ENCODE measurements around the gene MSI1. TPM values are rescaled to one million over a fixed set of nuclear protein-coding genes. Genes with fewer than 3 reads are reported as not detected.

The MSI1 gene
- total and polyA plus RNA-seq, 10 of the 15 experiments (the other 5 are each of a cell fraction or from before 2014, with no cell fraction given) = 0.04 TPM; not detected in 9

DNA sequence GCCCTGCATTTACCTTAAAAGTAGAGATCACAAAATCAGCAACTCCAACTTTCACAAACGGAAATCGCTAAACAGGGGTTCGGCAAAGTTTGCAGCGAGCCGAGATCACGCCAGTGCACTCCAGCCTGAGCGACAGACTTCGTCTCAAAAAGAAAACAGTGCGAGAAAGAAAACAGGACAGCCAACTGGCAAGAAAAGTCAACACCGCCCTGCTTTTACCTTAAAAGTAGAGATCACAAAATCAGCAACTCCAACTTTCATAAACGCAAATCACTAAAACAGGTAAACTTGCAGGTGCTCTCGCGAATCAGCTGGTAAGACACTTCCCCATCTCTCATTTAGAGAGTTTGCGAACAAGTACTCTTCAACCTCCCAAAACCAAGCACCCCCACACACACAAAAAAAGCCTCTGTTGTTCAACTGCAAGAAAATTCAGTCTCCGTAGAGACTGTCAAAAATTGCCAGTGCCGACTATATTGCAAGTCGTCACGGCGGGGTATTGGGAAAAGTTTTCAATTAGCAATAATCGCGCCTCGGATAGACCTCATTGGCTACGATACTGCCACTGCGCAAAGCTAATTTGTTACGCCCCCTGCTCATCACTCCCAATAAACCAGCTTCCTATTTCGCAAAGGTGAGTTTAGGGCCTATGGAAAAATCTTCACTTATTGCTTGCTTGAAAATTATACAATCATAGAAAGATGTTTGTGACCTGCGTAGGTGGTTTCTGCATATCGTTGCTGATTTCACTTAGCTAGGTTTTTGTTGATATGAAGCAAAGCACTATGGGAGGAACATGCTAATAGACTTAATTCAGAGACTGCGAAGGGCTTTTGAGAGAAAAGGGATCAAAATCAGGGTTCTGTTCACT, 76.1 kb downstream of the MSI1 start, which contains the start of gene RNU4-1:
TSS of gene RNU4-1 (minus strand) at position 577 of the 871 bp plus-strand sequence.
- H3K4me2 ChIP-seq (ENCODE audit: control insufficient read depth, insufficient read depth) = peak within 1 kb of the TSS; percentile 67
- H3K4me1 ChIP-seq (ENCODE audit: control insufficient read depth, insufficient read depth, low read length) = peaks cover 9% of the 10 kb centered on the region
- no peaks in the 10 kb centered on the region for H4K20me1 ChIP-seq (ENCODE audit: control insufficient read depth, insufficient read depth)
- RAD21 ChIA-PET (ENCODE audit: unreplicated experiment) = interaction anchor here (0.6 to 3.5 kb wide), 7 partner anchors 9 to 176 kb away, joined by 3 to 17 read pairs (median 6); partner anchors contain the start of gene SIRT4
- CTCF ChIA-PET = interaction anchor here (0.6 to 3.6 kb wide), 8 partner anchors 9 to 209 kb away, joined by 3 to 48 read pairs (median 8); partner anchors contain the start of genes RPLP0 and SIRT4
- DNase-seq (ENCODE audit: low read depth, low spot score) (peak; percentile 92), ATAC-seq (peak; percentile 78), FAIRE-seq (peak; percentile 86)
- H2AFZ ChIP-seq (ENCODE audit: control insufficient read depth, low read depth, low read length) = peak within 1 kb of the TSS; percentile 78
- H3K36me3 ChIP-seq (ENCODE audit: control insufficient read depth in 2 of 2, insufficient read depth in 2 of 2, low read length in 1 of 2) = no peaks in the 10 kb centered on the region
- peak within 1 kb of the TSS; percentile 100 for H3K27ac ChIP-seq (ENCODE audit: control insufficient read depth, insufficient read depth)
- H3K4me3 ChIP-seq = peak within 1 kb of the TSS; percentile 66
- under 1% methylated on average over 29 of the region's 29 CpGs for WGBS (ENCODE audit: insufficient coverage, insufficient replicate concordance, low lambda C conversion rate, missing lambda C conversion rate)
- H3K9me3 ChIP-seq (replicated peaks; ENCODE audit: control insufficient read depth, insufficient read depth, low read length) = no peaks in the 10 kb centered on the region
- H3K27me3 ChIP-seq (replicated peaks in 1 of 2; ENCODE audit: control insufficient read depth in 2 of 2, insufficient read depth in 2 of 2, low read length in 1 of 2) = no peaks in the 10 kb centered on the region
- H3K9ac ChIP-seq (ENCODE audit: control insufficient read depth, insufficient read depth, low read length) = peak within 1 kb of the TSS; percentile 91
- in situ Hi-C loops (cut with MboI) (no loop called here), intact Hi-C loops (cut with micrococcal nuclease; ENCODE audit: unreplicated experiment) (no loop called here)
- no peaks in the 10 kb centered on the region for H3K79me2 ChIP-seq (ENCODE audit: control insufficient read depth, insufficient read depth, low read length)
- BruUV-seq (replicated peaks) = TSS peak; percentile 94
- SMC1A ChIA-PET (ENCODE audit: uncharacterized antibody, unreplicated experiment) = interaction anchor here (1.2 to 2.9 kb wide), 4 partner anchors 9 to 65 kb away, joined by 5 to 30 read pairs (median 7); partner anchors contain the start of gene SIRT4
- POLR2A ChIA-PET = interaction anchor here (0.6 to 2.1 kb wide), 13 partner anchors 9 to 204 kb away, joined by 3 to 14 read pairs (median 5); partner anchors contain the start of genes RPLP0 and SIRT4
- no peak for TF ChIP-seq RCOR1 (conservative IDR thresholded peaks at IDR 0.05; ENCODE audit: low read depth, low read length)
- peak; percentile 56; the same call in 1 of the 2 replicates for TF ChIP-seq EED (IDR thresholded peaks at IDR 0.05; ENCODE audit: low read depth)
- peak; percentile 62 for TF ChIP-seq KAT2A (conservative IDR thresholded peaks at IDR 0.05; ENCODE audit: control insufficient read depth, low read depth, low read length)
- TF ChIP-seq TARDBP (IDR thresholded peaks at IDR 0.05; ENCODE audit: borderline replicate concordance) = peak; percentile 99
- peak; percentile 100 for TF ChIP-seq POLR2AphosphoS5 (IDR thresholded peaks at IDR 0.05; ENCODE audit: low read length)
- TF ChIP-seq POU2F2 (IDR thresholded peaks at IDR 0.05; ENCODE audit: borderline replicate concordance, low read depth, low read length) = peak; percentile 99
- peak; percentile 100 for TF ChIP-seq CBFB (IDR thresholded peaks at IDR 0.05; ENCODE audit: low read depth)
- peak; percentile 94 for TF ChIP-seq MEF2A (IDR thresholded peaks at IDR 0.05; ENCODE audit: insufficient read depth, low read depth, low read length)
- TF ChIP-seq, protein P1, sequence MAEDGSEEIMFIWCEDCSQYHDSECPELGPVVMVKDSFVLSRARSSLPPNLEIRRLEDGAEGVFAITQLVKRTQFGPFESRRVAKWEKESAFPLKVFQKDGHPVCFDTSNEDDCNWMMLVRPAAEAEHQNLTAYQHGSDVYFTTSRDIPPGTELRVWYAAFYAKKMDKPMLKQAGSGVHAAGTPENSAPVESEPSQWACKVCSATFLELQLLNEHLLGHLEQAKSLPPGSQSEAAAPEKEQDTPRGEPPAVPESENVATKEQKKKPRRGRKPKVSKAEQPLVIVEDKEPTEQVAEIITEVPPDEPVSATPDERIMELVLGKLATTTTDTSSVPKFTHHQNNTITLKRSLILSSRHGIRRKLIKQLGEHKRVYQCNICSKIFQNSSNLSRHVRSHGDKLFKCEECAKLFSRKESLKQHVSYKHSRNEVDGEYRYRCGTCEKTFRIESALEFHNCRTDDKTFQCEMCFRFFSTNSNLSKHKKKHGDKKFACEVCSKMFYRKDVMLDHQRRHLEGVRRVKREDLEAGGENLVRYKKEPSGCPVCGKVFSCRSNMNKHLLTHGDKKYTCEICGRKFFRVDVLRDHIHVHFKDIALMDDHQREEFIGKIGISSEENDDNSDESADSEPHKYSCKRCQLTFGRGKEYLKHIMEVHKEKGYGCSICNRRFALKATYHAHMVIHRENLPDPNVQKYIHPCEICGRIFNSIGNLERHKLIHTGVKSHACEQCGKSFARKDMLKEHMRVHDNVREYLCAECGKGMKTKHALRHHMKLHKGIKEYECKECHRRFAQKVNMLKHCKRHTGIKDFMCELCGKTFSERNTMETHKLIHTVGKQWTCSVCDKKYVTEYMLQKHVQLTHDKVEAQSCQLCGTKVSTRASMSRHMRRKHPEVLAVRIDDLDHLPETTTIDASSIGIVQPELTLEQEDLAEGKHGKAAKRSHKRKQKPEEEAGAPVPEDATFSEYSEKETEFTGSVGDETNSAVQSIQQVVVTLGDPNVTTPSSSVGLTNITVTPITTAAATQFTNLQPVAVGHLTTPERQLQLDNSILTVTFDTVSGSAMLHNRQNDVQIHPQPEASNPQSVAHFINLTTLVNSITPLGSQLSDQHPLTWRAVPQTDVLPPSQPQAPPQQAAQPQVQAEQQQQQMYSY (CRISPR knock-in tag; IDR thresholded peaks at IDR 0.05) = peak; percentile 92
- TF ChIP-seq, protein P2, sequence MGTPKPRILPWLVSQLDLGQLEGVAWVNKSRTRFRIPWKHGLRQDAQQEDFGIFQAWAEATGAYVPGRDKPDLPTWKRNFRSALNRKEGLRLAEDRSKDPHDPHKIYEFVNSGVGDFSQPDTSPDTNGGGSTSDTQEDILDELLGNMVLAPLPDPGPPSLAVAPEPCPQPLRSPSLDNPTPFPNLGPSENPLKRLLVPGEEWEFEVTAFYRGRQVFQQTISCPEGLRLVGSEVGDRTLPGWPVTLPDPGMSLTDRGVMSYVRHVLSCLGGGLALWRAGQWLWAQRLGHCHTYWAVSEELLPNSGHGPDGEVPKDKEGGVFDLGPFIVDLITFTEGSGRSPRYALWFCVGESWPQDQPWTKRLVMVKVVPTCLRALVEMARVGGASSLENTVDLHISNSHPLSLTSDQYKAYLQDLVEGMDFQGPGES (IDR thresholded peaks at IDR 0.05) = 0 out of 2 replicates have a peak, but pooled peaks have one; percentile 29
- TF ChIP-seq NFXL1 (IDR thresholded peaks at IDR 0.05; ENCODE audit: borderline replicate concordance) = no peak
- no peak for TF ChIP-seq FOS (IDR thresholded peaks at IDR 0.05; ENCODE audit: borderline replicate concordance, extremely low read depth, insufficient read length)
- peak; percentile 46; the same call in 1 of the 2 replicates for TF ChIP-seq PAX8 (IDR thresholded peaks at IDR 0.05)
- no peak for TF ChIP-seq CHD4 (IDR thresholded peaks at IDR 0.05)
- peak; percentile 73 for TF ChIP-seq SP1 (IDR thresholded peaks at IDR 0.05; ENCODE audit: low read depth, low read length)
- TF ChIP-seq SIX5 (IDR thresholded peaks at IDR 0.05; ENCODE audit: low read depth, low read length, severe bottlenecking) = peak; percentile 46
- peak; percentile 38 for TF ChIP-seq TAF1 (IDR thresholded peaks at IDR 0.05; ENCODE audit: borderline replicate concordance, low read depth, low read length)
- no peak for TF ChIP-seq ASH2L (IDR thresholded peaks at IDR 0.05; ENCODE audit: borderline replicate concordance, low read depth)
- peak; percentile 81; the same call in 1 of the 2 replicates for TF ChIP-seq CREB1 (IDR thresholded peaks at IDR 0.05; ENCODE audit: low read depth)
- TF ChIP-seq TCF3 (IDR thresholded peaks at IDR 0.05; ENCODE audit: borderline replicate concordance, insufficient read depth, low read depth, low read length) = peak; percentile 97

Data from GM12878 (cell line).